IMR-90 (cell line): ENCODE results near the gene AFG1L. TPM values are rescaled to one million over a fixed set of nuclear protein-coding genes. Genes with fewer than 3 reads are reported as not detected.

Experiments used
- ATAC-seq: fragments of 200-7000 bp; cut with Tn5 transposase; 2 replicates; pipeline ENCODE4 v1.9.1; 2020; ENCODE audit warnings: low read depth, mild to moderate bottlenecking, moderate library complexity
- BruUV-seq: library from RNA; stranded (reverse); fragments of 400-500 nt; replicated peaks from 2 replicates; lab custom pipeline; 2021; lab: Mats Ljungman, UMichigan
- CTCF ChIA-PET: fragments of 300-600 bp; formaldehyde crosslinking; extraction: SDS; loops from one replicate; lab custom pipeline; 2021; ENCODE audit warnings: antibody characterized with exemption; lab: Yijun Ruan, JAX
- POLR2A ChIA-PET: fragments of 300-600 bp; sonication (Branson Sonifier 250); formaldehyde crosslinking; loops from one replicate; lab custom pipeline; 2022; ENCODE audit warnings: antibody characterized with exemption; ENCODE audit not compliant: unreplicated experiment; lab: Charles Lee
- DNase-seq: peaks from one replicate; pipeline ENCODE4 v3.0.0; 2013
- H2AFZ ChIP-seq: replicated peaks from 2 replicates; pipeline ENCODE3; 2013; ENCODE audit warnings: low read length, mild to moderate bottlenecking; ENCODE audit not compliant: poor library complexity
- H2AK5ac ChIP-seq: 2 replicates; pipeline ENCODE4 v1.6.1; 2013; ENCODE audit warnings: low read depth, low read length, inconsistent platforms
- H2AK9ac ChIP-seq: replicated peaks from 2 replicates; pipeline ENCODE3; 2013; ENCODE audit warnings: mild to moderate bottlenecking, low read depth, low read length, moderate library complexity; ENCODE audit not compliant: poor library complexity
- H2BK120ac ChIP-seq: 2 replicates; pipeline ENCODE4 v1.6.1; 2013; ENCODE audit warnings: low read depth, low read length, inconsistent platforms
- H2BK15ac ChIP-seq: 3 replicates; pipeline ENCODE4 v1.6.1; 2013; ENCODE audit warnings: low read depth, low read length, inconsistent platforms
- H2BK20ac ChIP-seq: 2 replicates; pipeline ENCODE4 v1.6.1; 2013; ENCODE audit warnings: low read depth, mild to moderate bottlenecking, inconsistent platforms, low read length, moderate library complexity
- H2BK5ac ChIP-seq: 2 replicates; pipeline ENCODE4 v1.6.1; 2013; ENCODE audit warnings: mild to moderate bottlenecking, low read depth, low read length, inconsistent platforms; ENCODE audit not compliant: poor library complexity, severe bottlenecking
- H3K14ac ChIP-seq: replicated peaks from 2 replicates; pipeline ENCODE4 v1.6.1; 2013; ENCODE audit warnings: low read depth, low read length, inconsistent platforms
- H3K18ac ChIP-seq: 2 replicates; pipeline ENCODE4 v1.6.1; 2013; ENCODE audit warnings: low read depth, low read length, control low read depth
- H3K23ac ChIP-seq: 2 replicates; pipeline ENCODE4 v1.6.1; 2013; ENCODE audit warnings: low read depth, low read length, inconsistent platforms
- H3K27ac ChIP-seq: 2 replicates; pipeline ENCODE4 v1.5.1; 2013; ENCODE audit warnings: mild to moderate bottlenecking, control low read depth, low read length; ENCODE audit not compliant: insufficient read depth
- H3K27me3 ChIP-seq: 2 replicates; pipeline ENCODE4 v1.6.1; 2013; ENCODE audit warnings: low read length; ENCODE audit not compliant: control insufficient read depth, insufficient read depth
- H3K36me3 ChIP-seq: 2 replicates; pipeline ENCODE4 v1.6.1; 2013; ENCODE audit warnings: low read length, mixed read lengths; ENCODE audit not compliant: control insufficient read depth, insufficient read depth
- H3K4ac ChIP-seq: 2 replicates; pipeline ENCODE4 v1.6.1; 2013; ENCODE audit warnings: low read depth, low read length, inconsistent platforms
- H3K4me1 ChIP-seq: 2 replicates; pipeline ENCODE4 v1.6.1; 2013; ENCODE audit warnings: low read length, mixed read lengths; ENCODE audit not compliant: control insufficient read depth, insufficient read depth
- H3K4me2 ChIP-seq: 2 replicates; pipeline ENCODE4 v1.6.1; 2013; ENCODE audit warnings: low read depth, mild to moderate bottlenecking, control low read depth, low read length, moderate library complexity
- H3K4me3 ChIP-seq: 2 replicates; pipeline ENCODE4 v1.5.1; 2013; ENCODE audit warnings: low read depth, mild to moderate bottlenecking, control low read depth, low read length, moderate library complexity; ENCODE audit not compliant: insufficient read depth
- H3K56ac ChIP-seq: 2 replicates; pipeline ENCODE4 v1.6.1; 2013; ENCODE audit warnings: low read length, inconsistent platforms; ENCODE audit not compliant: insufficient read depth; ENCODE audit errors: extremely low read depth
- H3K79me1 ChIP-seq, 2 experiments: 2 replicates each; pipeline ENCODE4 v1.6.1; 2013; ENCODE audit warnings: low read length in 2 of 2, inconsistent platforms in 1 of 2, low read depth in 1 of 2
- H3K9ac ChIP-seq: 2 replicates; pipeline ENCODE4 v1.6.1; 2013; ENCODE audit warnings: low read depth, low read length, control low read depth
- H3K9me1 ChIP-seq: 2 replicates; pipeline ENCODE4 v1.6.1; 2013; ENCODE audit warnings: low read length, inconsistent platforms; ENCODE audit not compliant: insufficient read depth
- H3K9me3 ChIP-seq: 2 replicates; pipeline ENCODE4 v1.6.1; 2013; ENCODE audit warnings: low read length; ENCODE audit not compliant: control insufficient read depth, insufficient read depth
- H4K20me1 ChIP-seq: 2 replicates; pipeline ENCODE4 v1.6.1; 2013; ENCODE audit warnings: low read length, inconsistent platforms; ENCODE audit not compliant: insufficient read depth
- H4K5ac ChIP-seq: 2 replicates; pipeline ENCODE4 v1.6.1; 2013; ENCODE audit warnings: mild to moderate bottlenecking, low read depth, low read length, control low read depth
- H4K8ac ChIP-seq, 2 experiments: 2 replicates each; pipeline ENCODE4 v1.6.1; 2013; ENCODE audit warnings: low read depth in 2 of 2, low read length in 2 of 2, control low read depth in 1 of 2, inconsistent platforms in 1 of 2
- H4K91ac ChIP-seq: 2 replicates; pipeline ENCODE4 v1.6.1; 2013; ENCODE audit warnings: low read depth, low read length, inconsistent platforms; ENCODE audit not compliant: insufficient read depth
- BHLHE40 ChIP-seq: fragments of 150-350 bp; IDR thresholded peaks from 2 replicates; pipeline ENCODE4 v1.6.1; 2016; ENCODE audit warnings: mild to moderate bottlenecking, low read depth, low read length
- CEBPB ChIP-seq: IDR thresholded peaks from 2 replicates; pipeline ENCODE4 v1.6.1; 2012; ENCODE audit warnings: low read depth, low read length, improper control_type of control experiment
- CHD1 ChIP-seq: IDR thresholded peaks from 2 replicates; pipeline ENCODE4 v1.6.1; 2012; ENCODE audit warnings: low read depth, low read length, improper control_type of control experiment
- CTCF ChIP-seq: conservative IDR thresholded peaks from 2 replicates; pipeline ENCODE4 v1.5.1; 2012; ENCODE audit warnings: mild to moderate bottlenecking, low read depth, low read length, improper control_type of control experiment
- ELK1 ChIP-seq: fragments of 150-350 bp; IDR thresholded peaks from 2 replicates; pipeline ENCODE4 v1.6.1; 2016; ENCODE audit warnings: low read depth, mild to moderate bottlenecking, low read length, moderate library complexity, borderline replicate concordance
- FOS ChIP-seq: fragments of 150-350 bp; IDR thresholded peaks from 2 replicates; pipeline ENCODE4 v1.6.1; 2016; ENCODE audit warnings: low read depth, low read length
- MAFK ChIP-seq: IDR thresholded peaks from 2 replicates; pipeline ENCODE4 v1.6.1; 2012; ENCODE audit warnings: low read depth, low read length, improper control_type of control experiment
- MAZ ChIP-seq: IDR thresholded peaks from 2 replicates; pipeline ENCODE4 v1.6.1; 2012; ENCODE audit warnings: low read depth, mild to moderate bottlenecking, low read length, improper control_type of control experiment, moderate library complexity, borderline replicate concordance
- MXI1 ChIP-seq: IDR thresholded peaks from 2 replicates; pipeline ENCODE4 v1.6.1; 2012; ENCODE audit warnings: low read depth, mild to moderate bottlenecking, low read length, moderate library complexity, borderline replicate concordance
- NFE2L2 ChIP-seq: fragments of 150-350 bp; IDR thresholded peaks from 2 replicates; pipeline ENCODE4 v1.6.1; 2016; ENCODE audit warnings: low read depth, mild to moderate bottlenecking, low read length
- RAD21 ChIP-seq: IDR thresholded peaks from 2 replicates; pipeline ENCODE4 v1.6.1; 2012; ENCODE audit warnings: low read length, improper control_type of control experiment
- RCOR1 ChIP-seq: IDR thresholded peaks from 2 replicates; pipeline ENCODE4 v1.6.1; 2012; ENCODE audit warnings: mild to moderate bottlenecking, low read length, improper control_type of control experiment; ENCODE audit not compliant: insufficient replicate concordance
- RFX5 ChIP-seq: IDR thresholded peaks from 2 replicates; pipeline ENCODE4 v1.8.0; 2012; ENCODE audit warnings: low read depth, mild to moderate bottlenecking, low read length, moderate library complexity
- SMC3 ChIP-seq: fragments of 150-350 bp; IDR thresholded peaks from 2 replicates; pipeline ENCODE4 v1.6.1; 2016; ENCODE audit warnings: low read depth, mild to moderate bottlenecking, antibody characterized with exemption, low read length, moderate library complexity
- USF2 ChIP-seq: fragments of 150-350 bp; IDR thresholded peaks from 2 replicates; pipeline ENCODE4 v1.6.1; 2017; ENCODE audit warnings: mild to moderate bottlenecking, antibody characterized with exemption, low read length, low read depth
- WGBS, 2 experiments: methylation state at CpG; one replicate each; pipeline versions ENCODE4 v1.1.5 to v1.1.7; 2013; ENCODE audit warnings: missing lambda C conversion rate in 2 of 2; ENCODE audit not compliant: insufficient read length in 1 of 2; ENCODE audit errors: extremely low coverage in 2 of 2; 5-methylcytosine and 5-hydroxymethylcytosine counted together
- dilution Hi-C: fragments of 300-500 bp; cut with HindIII; formaldehyde crosslinking; loops from one replicate; pipeline ENCODE4 v1.14.3; 2018; ENCODE audit warnings: low sequenced_read_pairs; ENCODE audit not compliant: unreplicated experiment
- in situ Hi-C: fragments of 300-500 bp; cut with MboI; formaldehyde crosslinking; loops from 3 replicates; pipeline ENCODE4 v1.14.3; 2019; ENCODE audit warnings: low sequenced_read_pairs, inconsistent platforms, mixed read lengths
- intact Hi-C: fragments of 100-400 bp; cut with micrococcal nuclease; formaldehyde crosslinking; loops from 2 replicates; pipeline ENCODE4 v1.10.0; 2022
- polyA plus RNA-seq, 3 experiments: library from polyadenylated mRNA; depleted of rRNA; stranded (reverse); fragments of >200 nt; gene quantifications; 2 replicates each; pipeline ENCODE4 v1.2.3, GENCODE V29; 2012; ENCODE audit warnings: low replicate concordance in 1 of 3
- total RNA-seq: library from RNA; depleted of rRNA; stranded (reverse); fragments of >200 nt; gene quantifications from 2 replicates; pipeline ENCODE4 v1.2.3, GENCODE V29; 2012

Gene AFG1L
- total and polyA plus RNA-seq, 2 of the 4 experiments (the other 2 are of a cell fraction) = 1.0 to 2.0 TPM

GRCh38 chr6:108455688-108456087, 160.8 kb downstream of the AFG1L start:
- Histone ChIP-seq H4K20me1 (no peaks in the 10 kb centered on the region), H2BK20ac (no peak overlapping the region), H4K5ac (no peak overlapping the region), H3K36me3 (no peaks in the 10 kb centered on the region), H3K79me1 (no peaks in the 10 kb centered on the region), H3K18ac (no peak overlapping the region), H3K27me3 (no peaks in the 10 kb centered on the region), H2BK5ac (no peak overlapping the region), H2BK15ac (no peak overlapping the region), H2AFZ (no peak overlapping the region), H3K4me3 (no peak overlapping the region), H3K4me2 (no peak overlapping the region), H3K4me1 (no peaks in the 10 kb centered on the region), H3K14ac (no peak overlapping the region), H3K4ac (no peak overlapping the region), H2BK120ac (no peak overlapping the region), H3K9me1 (no peaks in the 10 kb centered on the region), H3K9ac (no peak overlapping the region), H4K91ac (no peak overlapping the region), H3K9me3 (no peaks in the 10 kb centered on the region), H3K23ac (no peak overlapping the region), H2AK5ac (no peak overlapping the region), H2AK9ac (no peak overlapping the region), H3K27ac (no peak overlapping the region), H3K56ac (no peak overlapping the region), H4K8ac (no peak overlapping the region)
- TF ChIP-seq CHD1 (no peak), CTCF (no peak), RCOR1 (no peak), MAFK (no peak), RAD21 (no peak), NFE2L2 (no peak), RFX5 (no peak), SMC3 (no peak), CEBPB (no peak), MAZ (no peak), USF2 (no peak), MXI1 (no peak), ELK1 (no peak), FOS (no peak), BHLHE40 (no peak)
- ATAC-seq (no peak), DNase-seq (no peak)
- ChIA-PET CTCF (no interaction called here), POLR2A (no interaction called here)
- dilution Hi-C loops (no loop called here), in situ Hi-C loops (no loop called here), intact Hi-C loops (no loop called here)
- no CpG with 5 or more reads among the region's 1 CpG for WGBS, 2 experiments
- no TSS peak for BruUV-seq
